GM20000 (cell line): Measurements from ENCODE around the gene NRN1L.

Experiments
- DNase-seq: peaks from one replicate; pipeline ENCODE4 v3.0.0; 2012; ENCODE audit warnings: low spot score
- TF ChIP-seq, protein P1 (sequence below): IDR thresholded peaks from 2 replicates; pipeline ENCODE4 v1.5.1; 2012; ENCODE audit warnings: mild to moderate bottlenecking, control low read depth; ENCODE audit errors: extremely low read depth, missing control alignments

NRN1L gene

GRCh38 chr16:67893743-67894399 lies 9.2 kb downstream of the NRN1L start:
- no peak for DNase-seq
- TF ChIP-seq, protein P1, sequence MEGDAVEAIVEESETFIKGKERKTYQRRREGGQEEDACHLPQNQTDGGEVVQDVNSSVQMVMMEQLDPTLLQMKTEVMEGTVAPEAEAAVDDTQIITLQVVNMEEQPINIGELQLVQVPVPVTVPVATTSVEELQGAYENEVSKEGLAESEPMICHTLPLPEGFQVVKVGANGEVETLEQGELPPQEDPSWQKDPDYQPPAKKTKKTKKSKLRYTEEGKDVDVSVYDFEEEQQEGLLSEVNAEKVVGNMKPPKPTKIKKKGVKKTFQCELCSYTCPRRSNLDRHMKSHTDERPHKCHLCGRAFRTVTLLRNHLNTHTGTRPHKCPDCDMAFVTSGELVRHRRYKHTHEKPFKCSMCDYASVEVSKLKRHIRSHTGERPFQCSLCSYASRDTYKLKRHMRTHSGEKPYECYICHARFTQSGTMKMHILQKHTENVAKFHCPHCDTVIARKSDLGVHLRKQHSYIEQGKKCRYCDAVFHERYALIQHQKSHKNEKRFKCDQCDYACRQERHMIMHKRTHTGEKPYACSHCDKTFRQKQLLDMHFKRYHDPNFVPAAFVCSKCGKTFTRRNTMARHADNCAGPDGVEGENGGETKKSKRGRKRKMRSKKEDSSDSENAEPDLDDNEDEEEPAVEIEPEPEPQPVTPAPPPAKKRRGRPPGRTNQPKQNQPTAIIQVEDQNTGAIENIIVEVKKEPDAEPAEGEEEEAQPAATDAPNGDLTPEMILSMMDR, result no peak

- DNase-seq, result no peak
- TF ChIP-seq, protein P1, result no peak
Measured at GRCh38 chr16:67897231-67897630, 12.5 kb downstream of the NRN1L start.

DNA sequence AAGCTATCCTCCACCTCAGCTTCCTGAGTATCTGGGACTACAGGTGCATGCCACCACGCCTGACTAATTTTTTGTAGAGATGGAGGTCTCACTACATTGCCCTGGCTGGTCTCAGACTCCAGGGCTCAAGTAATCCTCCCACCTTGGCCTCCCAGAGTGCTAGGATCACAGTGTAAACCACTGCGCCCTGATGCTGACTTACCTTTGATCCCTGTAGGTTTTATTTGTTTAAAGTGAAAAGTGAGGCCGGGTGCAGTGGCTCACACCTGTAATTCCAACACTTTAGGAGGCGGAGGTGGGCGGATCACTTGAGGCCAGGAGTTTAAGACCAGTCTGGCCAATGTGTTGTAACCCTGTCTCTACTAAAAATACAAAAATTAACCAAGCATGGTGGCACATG lies 17.0 kb downstream of the NRN1L start:
- TF ChIP-seq, protein P1, result no peak
- DNase-seq, result no peak

- DNase-seq, result no peak
- TF ChIP-seq, protein P1, result no peak
Measured at GRCh38 chr16:67902831-67903230, 18.1 kb downstream of the NRN1L start.

DNA sequence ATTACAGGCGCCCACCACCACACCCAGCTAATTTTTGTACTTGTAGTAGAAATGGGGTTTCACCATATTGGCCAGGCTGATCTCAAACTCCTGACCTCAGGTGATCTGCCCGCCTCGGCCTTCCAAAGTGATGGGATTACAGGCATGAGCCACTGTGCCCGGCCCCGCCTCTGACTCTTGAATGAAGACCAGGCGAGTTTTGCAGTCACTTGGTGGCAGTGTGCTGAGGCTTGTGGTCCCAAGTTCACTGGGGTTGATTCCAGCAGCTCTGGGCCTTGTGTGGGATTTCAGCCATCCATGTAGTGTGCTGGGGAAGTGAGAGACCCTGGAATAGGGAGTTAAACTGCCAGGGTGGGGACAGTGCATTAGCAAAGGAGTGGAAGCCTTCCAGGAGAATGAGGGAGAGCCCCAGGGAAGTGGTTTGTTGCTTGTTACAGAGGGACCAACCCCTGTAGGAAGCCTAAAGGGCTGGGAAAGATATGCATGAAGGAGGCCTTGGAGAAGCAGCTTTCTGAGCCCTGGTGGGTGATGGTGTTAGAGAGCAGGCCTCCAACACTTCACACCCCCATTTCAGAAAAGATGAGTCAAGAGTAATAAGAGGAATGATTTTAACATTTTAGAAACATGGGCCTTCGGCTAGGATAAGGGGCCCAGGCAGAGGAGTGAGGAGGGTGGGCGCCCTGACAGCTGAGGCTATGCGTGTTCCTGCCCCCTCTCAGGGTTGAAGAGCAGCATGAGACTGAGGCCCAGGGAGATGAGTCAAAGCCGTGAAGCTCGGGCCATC lies 22.9 kb downstream of the NRN1L start:
- TF ChIP-seq, protein P1, result no peak
- no peak for DNase-seq

GRCh38 chr16:67909056-67909742 lies 24.5 kb downstream of the NRN1L start:
- TF ChIP-seq, protein P1, result no peak
- DNase-seq, result no peak

GRCh38 chr16:67910158-67910557 lies 25.5 kb downstream of the NRN1L start:
- DNase-seq, result no peak
- TF ChIP-seq, protein P1, result no peak
